ENCODE data around the gene NME3.

NME3 gene

GRCh38 chr16:1791943-1792812, 20.8 kb upstream of the NME3 start:
- no peak for TF ChIP-seq CTCF (IDR thresholded peaks at IDR 0.05)

GRCh38 chr16:1791256-1791942, 20.1 kb upstream of the NME3 start:
- no peak for TF ChIP-seq CTCF (IDR thresholded peaks at IDR 0.05)

GRCh38 chr16:1790611-1791255, 19.4 kb upstream of the NME3 start:
- TF ChIP-seq CTCF (IDR thresholded peaks at IDR 0.05), result no peak

- TF ChIP-seq CTCF (IDR thresholded peaks at IDR 0.05), result no peak
Observed at GRCh38 chr16:1790261-1790610, 18.9 kb upstream of the NME3 start.

GRCh38 chr16:1789643-1790045, 18.3 kb upstream of the NME3 start:
- no peak for TF ChIP-seq CTCF (IDR thresholded peaks at IDR 0.05)

- TF ChIP-seq CTCF (IDR thresholded peaks at IDR 0.05), result no peak
Observed at GRCh38 chr16:1788708-1789100, 17.4 kb upstream of the NME3 start.

- TF ChIP-seq CTCF (IDR thresholded peaks at IDR 0.05), result no peak
Observed at GRCh38 chr16:1788095-1788707, 16.9 kb upstream of the NME3 start.
